Hepatocyte (in vitro differentiated cells): ENCODE data around the gene SCP2D1. TPM values are rescaled to one million over a fixed set of nuclear protein-coding genes. Genes with fewer than 3 reads are reported as not detected.

ENCODE experiments used
- DNase-seq: peaks from one replicate; pipeline ENCODE4 v3.0.0-alpha.2; 2016; ENCODE audit warnings: low spot score
- H2AFZ ChIP-seq: fragments of 200-600 bp; sonication (generic); 2 replicates; pipeline ENCODE4 v1.6.0; 2016; ENCODE audit warnings: antibody characterized with exemption, mild to moderate bottlenecking
- H3K27ac ChIP-seq: fragments of 200-600 bp; sonication (generic); 2 replicates; pipeline ENCODE4 v1.5.1; 2016; ENCODE audit warnings: mild to moderate bottlenecking
- H3K27me3 ChIP-seq: fragments of 200-600 bp; sonication (generic); 2 replicates; pipeline ENCODE4 v1.6.1; 2016
- H3K36me3 ChIP-seq: fragments of 200-600 bp; sonication (generic); replicated peaks from 2 replicates; pipeline ENCODE4 v1.5.1; 2016; ENCODE audit warnings: low read depth; ENCODE audit not compliant: insufficient read depth
- H3K4me1 ChIP-seq: fragments of 200-600 bp; sonication (generic); 2 replicates; pipeline ENCODE4 v1.5.1; 2016; ENCODE audit warnings: mild to moderate bottlenecking, moderate library complexity; ENCODE audit not compliant: insufficient read depth
- H3K4me2 ChIP-seq: fragments of 200-600 bp; sonication (generic); 2 replicates; pipeline ENCODE4 v1.6.0; 2016
- H3K4me3 ChIP-seq: fragments of 200-600 bp; sonication (generic); 2 replicates; pipeline ENCODE4 v1.5.1; 2016; ENCODE audit warnings: mild to moderate bottlenecking
- H3K79me2 ChIP-seq: fragments of 200-600 bp; sonication (generic); 2 replicates; pipeline ENCODE4 v1.6.0; 2017; ENCODE audit warnings: mild to moderate bottlenecking
- H3K9me2 ChIP-seq: fragments of 200-600 bp; sonication (generic); replicated peaks from 2 replicates; pipeline ENCODE4 v1.6.0; 2017; ENCODE audit warnings: mild to moderate bottlenecking; ENCODE audit not compliant: insufficient read depth
- H3K9me3 ChIP-seq: fragments of 200-600 bp; sonication (generic); 2 replicates; pipeline ENCODE4 v1.5.1; 2016; ENCODE audit warnings: low read depth, mild to moderate bottlenecking
- H4K20me1 ChIP-seq: fragments of 200-600 bp; sonication (generic); 2 replicates; pipeline ENCODE4 v1.6.0; 2016; ENCODE audit warnings: mild to moderate bottlenecking; ENCODE audit not compliant: insufficient read depth, poor library complexity, severe bottlenecking
- CTCF ChIP-seq: fragments of 200-600 bp; sonication (generic); IDR thresholded peaks from 2 replicates; pipeline ENCODE4 v1.5.1; 2016; ENCODE audit warnings: antibody characterized with exemption, mild to moderate bottlenecking; ENCODE audit not compliant: poor library complexity
- EZH2 ChIP-seq: fragments of 200-600 bp; sonication (generic); IDR thresholded peaks from 2 replicates; pipeline ENCODE4 v1.6.1; 2016; ENCODE audit warnings: antibody characterized with exemption, mild to moderate bottlenecking, borderline replicate concordance
- EZH2phosphoT487 ChIP-seq: fragments of 200-600 bp; sonication (generic); IDR thresholded peaks from one replicate; pipeline ENCODE4 v1.6.1; 2018; ENCODE audit warnings: antibody characterized with exemption, mild to moderate bottlenecking, low read depth, moderate library complexity; ENCODE audit not compliant: unreplicated experiment, severe bottlenecking
- WGBS: methylation state at CpG from one replicate; pipeline ENCODE4 v1.1.6; 2016; ENCODE audit warnings: low lambda C conversion rate; ENCODE audit errors: missing lambda C conversion rate; 5-methylcytosine and 5-hydroxymethylcytosine counted together
- polyA plus RNA-seq: library from polyadenylated mRNA; unstranded; fragments of >200 nt; fragmentation: Nextera tagmentation; extraction: Ambion mirVana; gene quantifications from 2 replicates; pipeline ENCODE4 v1.2.1, GENCODE V29; 2016
- total RNA-seq: library from RNA; depleted of rRNA; stranded (reverse); fragments of >200 nt; gene quantifications from 2 replicates; pipeline ENCODE4 v1.2.3, GENCODE V29; 2014

Gene SCP2D1
- total and polyA plus RNA-seq, 2 experiments from 2014 or later = not detected

GRCh38 chr20:18775633-18776032, 38.0 kb upstream of the SCP2D1 start:
- Histone ChIP-seq H3K27ac (no peak overlapping the region), H3K36me3 (no peaks in the 10 kb centered on the region), H3K27me3 (no peaks in the 10 kb centered on the region), H3K4me1 (no peaks in the 10 kb centered on the region), H3K4me2 (no peak overlapping the region), H3K79me2 (no peaks in the 10 kb centered on the region), H2AFZ (no peak overlapping the region), H3K4me3 (no peak overlapping the region), H4K20me1 (no peaks in the 10 kb centered on the region), H3K9me2 (no peaks in the 10 kb centered on the region), H3K9me3 (no peaks in the 10 kb centered on the region)
- TF ChIP-seq CTCF (no peak), EZH2 (no peak), EZH2phosphoT487 (no peak)
- no peak for DNase-seq
- 79% methylated on average over 5 of the region's 5 CpGs for WGBS

GRCh38 chr20:18778690-18779392, 34.7 kb upstream of the SCP2D1 start:
- no peaks in the 10 kb centered on the region for H3K79me2 ChIP-seq
- no peaks in the 10 kb centered on the region for H3K4me1 ChIP-seq
- no peaks in the 10 kb centered on the region for H3K36me3 ChIP-seq
- H2AFZ ChIP-seq = no peak overlapping the region
- H4K20me1 ChIP-seq = no peaks in the 10 kb centered on the region
- WGBS = 56% methylated on average over 10 of the region's 10 CpGs
- H3K9me2 ChIP-seq = no peaks in the 10 kb centered on the region
- no peak for TF ChIP-seq CTCF
- TF ChIP-seq EZH2phosphoT487 = no peak
- TF ChIP-seq EZH2 = no peak
- H3K4me2 ChIP-seq = no peak overlapping the region
- H3K9me3 ChIP-seq = no peaks in the 10 kb centered on the region
- no peak for DNase-seq
- H3K4me3 ChIP-seq = no peak overlapping the region
- no peaks in the 10 kb centered on the region for H3K27me3 ChIP-seq
- H3K27ac ChIP-seq = no peak overlapping the region

GRCh38 chr20:18780385-18781130, 33.0 kb upstream of the SCP2D1 start:
- WGBS = 91% methylated on average over 9 of the region's 9 CpGs
- Histone ChIP-seq H3K36me3 (no peaks in the 10 kb centered on the region), H3K4me1 (no peaks in the 10 kb centered on the region), H3K9me3 (no peaks in the 10 kb centered on the region), H3K9me2 (no peaks in the 10 kb centered on the region), H2AFZ (no peak overlapping the region), H4K20me1 (no peaks in the 10 kb centered on the region), H3K79me2 (no peaks in the 10 kb centered on the region), H3K27ac (no peak overlapping the region), H3K27me3 (no peaks in the 10 kb centered on the region), H3K4me3 (no peak overlapping the region), H3K4me2 (no peak overlapping the region)
- DNase-seq = no peak
- TF ChIP-seq EZH2phosphoT487 = no peak
- TF ChIP-seq EZH2 = no peak
- TF ChIP-seq CTCF = no peak
